K562 (cell line): Measurements from ENCODE around the gene ZSWIM4. TPM values are rescaled to one million over a fixed set of nuclear protein-coding genes. Genes with fewer than 3 reads are reported as not detected.

ENCODE experiments used
- ARNT ChIP-seq, 2 experiments: fragments of 450-650 bp; IDR thresholded peaks; 2 replicates each; pipeline ENCODE4 v1.6.1; 2016; ENCODE audit warnings: mild to moderate bottlenecking in 1 of 2
- BHLHE40 ChIP-seq: IDR thresholded peaks from 2 replicates; pipeline ENCODE4 v1.6.1; 2011; ENCODE audit warnings: low read length, improper control_type of control experiment
- CBX2 ChIP-seq: fragments of 200-600 bp; sonication (generic); IDR thresholded peaks from one replicate; pipeline ENCODE4 v1.6.1; 2012; ENCODE audit warnings: mild to moderate bottlenecking, low read length, inconsistent platforms; ENCODE audit not compliant: insufficient read depth, poor library complexity, severe bottlenecking
- CC2D1A ChIP-seq: fragments of 450-650 bp; IDR thresholded peaks from 2 replicates; pipeline ENCODE4 v1.6.1; 2017; ENCODE audit warnings: mild to moderate bottlenecking
- CHD1 ChIP-seq: fragments of 200-600 bp; sonication (generic); IDR thresholded peaks from one replicate; pipeline ENCODE4 v1.6.1; 2012; ENCODE audit warnings: mild to moderate bottlenecking, moderate library complexity, low read length, inconsistent platforms
- ETV5 ChIP-seq: sonication (generic); formaldehyde crosslinking; IDR thresholded peaks from 2 replicates; pipeline ENCODE4 v1.4.0; 2020; ENCODE audit warnings: low read depth, mild to moderate bottlenecking, missing genetic modification reagents
- LEF1 ChIP-seq: fragments of 450-650 bp; IDR thresholded peaks from 2 replicates; pipeline ENCODE4 v1.6.1; 2016; ENCODE audit warnings: mild to moderate bottlenecking
- MYC ChIP-seq, 2 experiments: fragments of 250-450 bp in 1 of 2; sonication (Bioruptor Pico) in 1 of 2; IDR thresholded peaks; 2 replicates each; pipeline versions ENCODE4 v1.5.1 to v1.6.1; 2012 to 2021; ENCODE audit warnings: low read depth in 2 of 2, borderline replicate concordance in 1 of 2, improper control_type of control experiment in 1 of 2, low read length in 1 of 2, mild to moderate bottlenecking in 1 of 2, moderate library complexity in 1 of 2
- NONO ChIP-seq, 2 experiments: fragments of 200-400 bp in 1 of 2; fragments of 450-650 bp in 1 of 2; formaldehyde crosslinking in 1 of 2; IDR thresholded peaks; 2 replicates each; pipeline ENCODE4 v1.6.1; 2017; ENCODE audit warnings: low read depth in 2 of 2, mild to moderate bottlenecking in 2 of 2, moderate library complexity in 2 of 2, low read length in 1 of 2
- RBM14 ChIP-seq: fragments of 200-400 bp; formaldehyde crosslinking; IDR thresholded peaks from 2 replicates; pipeline ENCODE4 v1.6.1; 2018; ENCODE audit warnings: low read depth, mild to moderate bottlenecking, low read length, moderate library complexity, borderline replicate concordance; ENCODE audit not compliant: insufficient read depth
- RCOR1 ChIP-seq, 2 experiments: IDR thresholded peaks; 2 replicates each; pipeline ENCODE4 v1.6.1; 2012; ENCODE audit warnings: low read depth in 2 of 2, low read length in 2 of 2, borderline replicate concordance in 1 of 2, improper control_type of control experiment in 1 of 2
- SMAD4 ChIP-seq: fragments of 250-450 bp; sonication (Bioruptor Pico); conservative IDR thresholded peaks from 2 replicates; pipeline ENCODE4 v1.8.0; 2021; ENCODE audit warnings: inconsistent platforms, mild to moderate bottlenecking, moderate library complexity
- SRSF3 ChIP-seq: fragments of 200-400 bp; formaldehyde crosslinking; IDR thresholded peaks from 2 replicates; pipeline ENCODE4 v1.6.1; 2016; ENCODE audit warnings: mild to moderate bottlenecking, low read length, moderate library complexity; ENCODE audit not compliant: insufficient read depth
- ZBTB8A ChIP-seq: fragments of 450-650 bp; IDR thresholded peaks from 2 replicates; pipeline ENCODE4 v1.6.1; 2018; ENCODE audit warnings: mild to moderate bottlenecking, moderate library complexity; ENCODE audit not compliant: partially characterized antibody
- ZNF140 ChIP-seq: fragments of 250-450 bp; sonication (Bioruptor Pico); IDR thresholded peaks from 2 replicates; pipeline ENCODE4 v1.8.0; 2021; ENCODE audit warnings: moderate library complexity, mild to moderate bottlenecking, inconsistent platforms
- ZNF583 ChIP-seq: fragments of 250-450 bp; sonication (Bioruptor Pico); IDR thresholded peaks from 2 replicates; pipeline ENCODE4 v1.4.0; 2020
- polyA plus RNA-seq, 8 experiments: library from polyadenylated mRNA; depleted of rRNA in 4 of 8; stranded (reverse) in 5 of 8; unstranded in 3 of 8; fragments of >200 nt; fragmentation: Nextera tagmentation in 2 of 8; fragmentation: Illumina TruSeq in 1 of 8; extraction: Ambion mirVana in 2 of 8; extraction: Trizol in 1 of 8; gene quantifications; 2 replicates each; pipeline versions ENCODE4 v1.2.1 to v1.2.3, GENCODE V29; 2011 to 2014; ENCODE audit warnings: inconsistent platforms in 1 of 8, missing spikeins in 1 of 8
- total RNA-seq, 7 experiments: library from RNA; depleted of rRNA in 6 of 7; stranded (reverse); fragments of >200 nt in 6 of 7; fragmentation: Illumina TruSeq in 2 of 7; extraction: Trizol in 2 of 7; gene quantifications; 2 replicates each; pipeline versions ENCODE4 v1.2.1 to v1.2.3, GENCODE V29; 2011 to 2021; ENCODE audit warnings: low replicate concordance in 1 of 7
- TF ChIP-seq, protein P1 (sequence below): fragments of 450-650 bp; formaldehyde crosslinking; IDR thresholded peaks from 2 replicates; pipeline ENCODE4 v1.4.0; 2020; ENCODE audit warnings: mild to moderate bottlenecking
- TF ChIP-seq, protein P2 (sequence below), 2 experiments: fragments of 250-450 bp in 1 of 2; fragments of 450-650 bp in 1 of 2; sonication (Bioruptor Pico) in 1 of 2; IDR thresholded peaks; 2 replicates each; pipeline versions ENCODE4 v1.6.1 to v1.8.0; 2016 to 2021; ENCODE audit warnings: mild to moderate bottlenecking in 2 of 2, moderate library complexity in 2 of 2, missing compliant biosample characterization in 1 of 2, missing genetic modification characterization in 1 of 2
- TF ChIP-seq, protein P3 (sequence below): sonication (generic); formaldehyde crosslinking; IDR thresholded peaks from 2 replicates; pipeline ENCODE4 v1.8.1; 2022; ENCODE audit warnings: missing genetic modification reagents
- TF ChIP-seq, protein P4 (sequence below): IDR thresholded peaks from 3 replicates; pipeline ENCODE4 v1.6.1; 2011; ENCODE audit warnings: borderline replicate concordance, mild to moderate bottlenecking, moderate library complexity; ENCODE audit not compliant: insufficient read length; ENCODE audit errors: extremely low read depth

ZSWIM4 gene
- total and polyA plus RNA-seq, 9 of the 15 experiments (the other 6 are each of a cell fraction or from before 2014, with no cell fraction given) = 0.25 to 3.7 (median 0.79) TPM; not detected in 2

DNA sequence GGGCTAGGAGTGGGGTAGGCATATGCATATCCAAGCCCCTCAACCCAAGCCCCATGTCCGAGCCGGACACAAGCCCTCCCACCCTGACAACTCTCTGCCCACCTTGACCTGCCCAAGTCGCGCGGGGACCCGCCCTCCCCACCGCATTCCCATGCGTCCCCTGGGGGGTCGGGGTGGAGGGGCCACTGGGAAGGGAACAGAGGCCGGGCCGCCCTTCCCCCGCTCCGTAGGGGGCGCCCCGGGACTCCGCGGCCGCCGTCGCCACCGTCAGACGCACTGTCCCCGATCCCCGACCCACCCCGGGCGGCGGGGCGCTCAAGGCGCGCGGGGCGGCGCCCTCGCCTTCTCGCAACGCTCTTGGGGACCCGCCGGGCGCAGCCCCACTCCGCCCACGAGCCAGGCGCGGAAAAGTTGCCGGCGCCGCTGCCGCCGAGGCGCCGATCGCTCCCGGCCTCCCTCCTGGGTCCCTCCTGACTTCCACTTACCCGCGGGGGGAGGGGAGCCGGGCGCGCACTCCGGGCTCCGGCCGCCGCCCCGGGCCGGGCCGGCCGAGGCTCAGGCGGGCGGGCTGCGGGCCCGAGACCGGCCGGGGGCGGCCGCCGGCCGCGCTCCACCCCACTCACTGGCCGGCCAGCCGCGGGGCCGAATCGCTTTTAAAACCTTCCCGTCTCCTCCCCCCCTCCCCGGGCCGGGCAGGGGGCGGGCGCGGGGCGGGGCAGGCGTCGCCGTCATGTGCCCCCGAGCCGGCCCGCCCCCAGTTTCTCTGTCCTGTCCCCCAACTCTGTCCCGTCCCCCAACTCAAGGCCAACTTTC, 47.3 kb downstream of the ZSWIM4 start (continued):
- TF ChIP-seq, protein P1, sequence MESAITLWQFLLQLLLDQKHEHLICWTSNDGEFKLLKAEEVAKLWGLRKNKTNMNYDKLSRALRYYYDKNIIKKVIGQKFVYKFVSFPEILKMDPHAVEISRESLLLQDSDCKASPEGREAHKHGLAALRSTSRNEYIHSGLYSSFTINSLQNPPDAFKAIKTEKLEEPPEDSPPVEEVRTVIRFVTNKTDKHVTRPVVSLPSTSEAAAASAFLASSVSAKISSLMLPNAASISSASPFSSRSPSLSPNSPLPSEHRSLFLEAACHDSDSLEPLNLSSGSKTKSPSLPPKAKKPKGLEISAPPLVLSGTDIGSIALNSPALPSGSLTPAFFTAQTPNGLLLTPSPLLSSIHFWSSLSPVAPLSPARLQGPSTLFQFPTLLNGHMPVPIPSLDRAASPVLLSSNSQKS = no peak
- TF ChIP-seq RCOR1 (IDR thresholded peaks at IDR 0.05; ENCODE audit: borderline replicate concordance in 1 of 2, low read depth in 2 of 2, low read length in 2 of 2) = 0 out of 4 replicates have a peak, but pooled peaks of 1 of the 2 experiments have one; percentile 21
- no peak for TF ChIP-seq CC2D1A
- TF ChIP-seq ARNT (IDR thresholded peaks at IDR 0.05) = no peak
- no peak for TF ChIP-seq ZBTB8A
- TF ChIP-seq SRSF3 = no peak
- TF ChIP-seq ZNF140 = no peak
- TF ChIP-seq RBM14 = 0 out of 2 replicates have a peak, but pooled peaks have one; percentile 19
- TF ChIP-seq ETV5 (CRISPR knock-in tag) = no peak
- peak; percentile 81 for TF ChIP-seq SMAD4 (CRISPR knock-in tag)
- TF ChIP-seq CHD1 = peak; percentile 69
- peak; percentile 21; the same call in 1 of the 2 replicates for TF ChIP-seq MYC (IDR thresholded peaks at IDR 0.05; ENCODE audit: low read depth, low read length)
- no peak for TF ChIP-seq MYC (CRISPR knock-in tag; IDR thresholded peaks at IDR 0.05; ENCODE audit: borderline replicate concordance, low read depth)
- peak; percentile 17; the same call in 1 of the 2 replicates for TF ChIP-seq BHLHE40
- TF ChIP-seq CBX2 = no peak
- TF ChIP-seq, protein P2, sequence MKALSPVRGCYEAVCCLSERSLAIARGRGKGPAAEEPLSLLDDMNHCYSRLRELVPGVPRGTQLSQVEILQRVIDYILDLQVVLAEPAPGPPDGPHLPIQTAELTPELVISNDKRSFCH (CRISPR knock-in tag; IDR thresholded peaks at IDR 0.05) = no peak
- TF ChIP-seq, protein P2 (tag; IDR thresholded peaks at IDR 0.05) = peak; percentile 51; the same call in 1 of the 2 replicates
- no peak for TF ChIP-seq LEF1
- peak; percentile 77 to 98 for TF ChIP-seq NONO (IDR thresholded peaks at IDR 0.05; ENCODE audit: low read depth in 2 of 2, low read length in 1 of 2)
- TF ChIP-seq, protein P3, sequence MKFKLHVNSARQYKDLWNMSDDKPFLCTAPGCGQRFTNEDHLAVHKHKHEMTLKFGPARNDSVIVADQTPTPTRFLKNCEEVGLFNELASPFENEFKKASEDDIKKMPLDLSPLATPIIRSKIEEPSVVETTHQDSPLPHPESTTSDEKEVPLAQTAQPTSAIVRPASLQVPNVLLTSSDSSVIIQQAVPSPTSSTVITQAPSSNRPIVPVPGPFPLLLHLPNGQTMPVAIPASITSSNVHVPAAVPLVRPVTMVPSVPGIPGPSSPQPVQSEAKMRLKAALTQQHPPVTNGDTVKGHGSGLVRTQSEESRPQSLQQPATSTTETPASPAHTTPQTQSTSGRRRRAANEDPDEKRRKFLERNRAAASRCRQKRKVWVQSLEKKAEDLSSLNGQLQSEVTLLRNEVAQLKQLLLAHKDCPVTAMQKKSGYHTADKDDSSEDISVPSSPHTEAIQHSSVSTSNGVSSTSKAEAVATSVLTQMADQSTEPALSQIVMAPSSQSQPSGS (CRISPR knock-in tag) = no peak
- TF ChIP-seq, protein P4, sequence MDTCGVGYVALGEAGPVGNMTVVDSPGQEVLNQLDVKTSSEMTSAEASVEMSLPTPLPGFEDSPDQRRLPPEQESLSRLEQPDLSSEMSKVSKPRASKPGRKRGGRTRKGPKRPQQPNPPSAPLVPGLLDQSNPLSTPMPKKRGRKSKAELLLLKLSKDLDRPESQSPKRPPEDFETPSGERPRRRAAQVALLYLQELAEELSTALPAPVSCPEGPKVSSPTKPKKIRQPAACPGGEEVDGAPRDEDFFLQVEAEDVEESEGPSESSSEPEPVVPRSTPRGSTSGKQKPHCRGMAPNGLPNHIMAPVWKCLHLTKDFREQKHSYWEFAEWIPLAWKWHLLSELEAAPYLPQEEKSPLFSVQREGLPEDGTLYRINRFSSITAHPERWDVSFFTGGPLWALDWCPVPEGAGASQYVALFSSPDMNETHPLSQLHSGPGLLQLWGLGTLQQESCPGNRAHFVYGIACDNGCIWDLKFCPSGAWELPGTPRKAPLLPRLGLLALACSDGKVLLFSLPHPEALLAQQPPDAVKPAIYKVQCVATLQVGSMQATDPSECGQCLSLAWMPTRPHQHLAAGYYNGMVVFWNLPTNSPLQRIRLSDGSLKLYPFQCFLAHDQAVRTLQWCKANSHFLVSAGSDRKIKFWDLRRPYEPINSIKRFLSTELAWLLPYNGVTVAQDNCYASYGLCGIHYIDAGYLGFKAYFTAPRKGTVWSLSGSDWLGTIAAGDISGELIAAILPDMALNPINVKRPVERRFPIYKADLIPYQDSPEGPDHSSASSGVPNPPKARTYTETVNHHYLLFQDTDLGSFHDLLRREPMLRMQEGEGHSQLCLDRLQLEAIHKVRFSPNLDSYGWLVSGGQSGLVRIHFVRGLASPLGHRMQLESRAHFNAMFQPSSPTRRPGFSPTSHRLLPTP = no peak
- TF ChIP-seq ZNF583 (CRISPR knock-in tag) = no peak
